ENCODE data around the gene CEP85L. TPM values are rescaled to one million over a fixed set of nuclear protein-coding genes. Genes with fewer than 3 reads are reported as not detected.

CEP85L gene
- total and polyA plus RNA-seq, 10 donors = 6.3 to 46.5 (median 30.7) TPM

- no peaks in the 10 kb centered on the region for H3K27me3 ChIP-seq (replicated peaks in 1 of 7)
- TF ChIP-seq POLR2AphosphoS5 (IDR thresholded peaks at IDR 0.05) (no peak), POLR2A (IDR thresholded peaks at IDR 0.05) (no peak), CTCF (IDR thresholded peaks at IDR 0.05 in 8 of 11, conservative IDR thresholded peaks at IDR 0.05 in 3 of 11) (no peak)
- H3K4me3 ChIP-seq = no peak overlapping the region
- H3K36me3 ChIP-seq = peaks cover 0 to 3% (median 0%) of the 10 kb centered on the region in 6 donors
- DNase-seq = no peak
- WGBS, 5 donors = 96 to 99% (median 98%) methylated on average over 3 of the region's 3 CpGs
- peaks cover 0 to 14% (median 2%) of the 10 kb centered on the region in 8 donors for H3K9me3 ChIP-seq
- no peak overlapping the region for H3K27ac ChIP-seq
- intact Hi-C loops (cut with DNase I; ENCODE audit: low total_unique reads) = loop anchor here (10.0 kb wide), 1 partner anchor 327 kb away; no protein-coding TSS in a partner anchor
- H3K4me1 ChIP-seq = peaks cover 0 to 22% (median 6%) of the 10 kb centered on the region in 6 donors
Observed at GRCh38 chr6:118611334-118611733, 40.1 kb downstream of the CEP85L start.

GRCh38 chr6:118606858-118607257 is 44.5 kb downstream of the CEP85L start:
- TF ChIP-seq POLR2AphosphoS5 (IDR thresholded peaks at IDR 0.05) (no peak), POLR2A (IDR thresholded peaks at IDR 0.05) (no peak), CTCF (IDR thresholded peaks at IDR 0.05 in 8 of 11, conservative IDR thresholded peaks at IDR 0.05 in 3 of 11) (no peak)
- Histone ChIP-seq H3K27me3 (replicated peaks in 1 of 7) (no peaks in the 10 kb centered on the region), H3K27ac (no peak overlapping the region), H3K36me3 (peaks cover 0 to 13% (median 0%) of the 10 kb centered on the region in 6 donors), H3K9me3 (peaks cover 0 to 20% (median 12%) of the 10 kb centered on the region in 8 donors), H3K4me3 (no peak overlapping the region), H3K4me1 (peaks cover 0 to 21% (median 9%) of the 10 kb centered on the region in 6 donors)
- no peak for DNase-seq
- intact Hi-C loops (cut with DNase I; ENCODE audit: low total_unique reads) = no loop called here
- WGBS, 5 donors = 83 to 89% (median 86%) methylated on average over 5 of the region's 5 CpGs

- no peaks in the 10 kb centered on the region for H3K27me3 ChIP-seq (replicated peaks in 1 of 7)
- 53 to 63% (median 55%) methylated on average over 3 of the region's 3 CpGs for WGBS, 5 donors
- H3K9me3 ChIP-seq = peaks cover 0 to 19% (median 11%) of the 10 kb centered on the region in 8 donors
- peaks cover 0 to 21% (median 9%) of the 10 kb centered on the region in 6 donors for H3K4me1 ChIP-seq
- intact Hi-C loops (cut with DNase I; ENCODE audit: low total_unique reads) = no loop called here
- DNase-seq = no peak
- H3K27ac ChIP-seq = no peak overlapping the region
- H3K36me3 ChIP-seq = peaks cover 0 to 15% (median 0%) of the 10 kb centered on the region in 6 donors
- no peak for TF ChIP-seq CTCF (IDR thresholded peaks at IDR 0.05 in 8 of 11, conservative IDR thresholded peaks at IDR 0.05 in 3 of 11)
- H3K4me3 ChIP-seq = no peak overlapping the region
Observed at GRCh38 chr6:118606268-118606667, 45.1 kb downstream of the CEP85L start.

GRCh38 chr6:118603372-118603771 is 48.0 kb downstream of the CEP85L start:
- H3K27me3 ChIP-seq (replicated peaks in 1 of 7) = no peaks in the 10 kb centered on the region
- TF ChIP-seq POLR2AphosphoS5 (IDR thresholded peaks at IDR 0.05) = no peak
- TF ChIP-seq CTCF (IDR thresholded peaks at IDR 0.05 in 8 of 11, conservative IDR thresholded peaks at IDR 0.05 in 3 of 11) = no peak
- no peak for TF ChIP-seq POLR2A (IDR thresholded peaks at IDR 0.05)
- peaks cover 0 to 21% (median 9%) of the 10 kb centered on the region in 6 donors for H3K4me1 ChIP-seq
- peaks cover 0 to 19% (median 9%) of the 10 kb centered on the region in 8 donors for H3K9me3 ChIP-seq
- peaks cover 0 to 15% (median 0%) of the 10 kb centered on the region in 6 donors for H3K36me3 ChIP-seq
- no peak for DNase-seq
- intact Hi-C loops (cut with DNase I; ENCODE audit: low total_unique reads) = no loop called here
- 96 to 99% (median 98%) methylated on average over 2 of the region's 2 CpGs for whole genome bisulfite sequencing, 5 donors
- H3K4me3 ChIP-seq = no peak overlapping the region
- H3K27ac ChIP-seq = no peak overlapping the region
